WTC11 (cell line): Measurements from ENCODE around the gene EZR. TPM values are rescaled to one million over a fixed set of nuclear protein-coding genes. Genes with fewer than 3 reads are reported as not detected.

ENCODE experiments used
- ATAC-seq: fragments of 200-7000 bp; cut with Tn5 transposase; 2 replicates; pipeline ENCODE4 v1.10.0; 2021; ENCODE audit warnings: mild to moderate bottlenecking, moderate library complexity
- CTCF ChIA-PET: fragments of 300-600 bp; sonication (Branson Sonifier 250); formaldehyde crosslinking; loops from one replicate; lab custom pipeline; 2021; ENCODE audit warnings: antibody characterized with exemption; lab: Charles Lee
- POLR2A ChIA-PET: fragments of 350-600 bp; sonication (Branson Sonifier 250); formaldehyde crosslinking; loops from one replicate; lab custom pipeline; 2021; ENCODE audit warnings: antibody characterized with exemption; lab: Charles Lee
- DNase-seq: peaks from one replicate; pipeline ENCODE4 v3.0.0; 2021; ENCODE audit warnings: low spot score
- H3K27ac Mint-ChIP-seq: 2 replicates; pipeline ENCODE4 v1.8.0; 2021; ENCODE audit warnings: mixed read lengths
- H3K27me3 Mint-ChIP-seq: 2 replicates; pipeline ENCODE4 v1.8.0; 2021; ENCODE audit warnings: low read depth, mild to moderate bottlenecking, moderate library complexity, mixed read lengths
- H3K36me3 Mint-ChIP-seq: 2 replicates; pipeline ENCODE4 v1.8.0; 2021; ENCODE audit warnings: mixed read lengths
- H3K4me1 Mint-ChIP-seq: 2 replicates; pipeline ENCODE4 v1.8.0; 2022; ENCODE audit warnings: mixed read lengths
- H3K4me3 Mint-ChIP-seq: 2 replicates; pipeline ENCODE4 v1.8.0; 2021; ENCODE audit warnings: mild to moderate bottlenecking, moderate library complexity, mixed read lengths
- H3K9me3 Mint-ChIP-seq: 2 replicates; pipeline ENCODE4 v1.8.0; 2021; ENCODE audit warnings: mixed read lengths
- ATF6 ChIP-seq: sonication (generic); formaldehyde crosslinking; IDR thresholded peaks from 2 replicates; pipeline ENCODE4 v1.8.1; 2023; ENCODE audit warnings: mild to moderate bottlenecking, missing genetic modification reagents
- CDX4 ChIP-seq: fragments of 250-450 bp; sonication (Bioruptor Pico); IDR thresholded peaks from 2 replicates; pipeline ENCODE4 v1.9.0; 2021; ENCODE audit warnings: moderate library complexity, mild to moderate bottlenecking, inconsistent platforms, borderline replicate concordance
- ERG ChIP-seq: fragments of 250-450 bp; sonication (Bioruptor Pico); IDR thresholded peaks from 2 replicates; pipeline ENCODE4 v1.8.0; 2021; ENCODE audit warnings: mild to moderate bottlenecking
- GABPB1 ChIP-seq: sonication (generic); formaldehyde crosslinking; IDR thresholded peaks from 2 replicates; pipeline ENCODE4 v1.8.1; 2023; ENCODE audit warnings: mild to moderate bottlenecking, missing genetic modification reagents
- HMGA2 ChIP-seq: fragments of 250-450 bp; sonication (Bioruptor Pico); IDR thresholded peaks from 2 replicates; pipeline ENCODE4 v1.4.0; 2021; ENCODE audit warnings: mild to moderate bottlenecking, moderate library complexity
- NR2C2 ChIP-seq: sonication (generic); formaldehyde crosslinking; IDR thresholded peaks from 2 replicates; pipeline ENCODE4 v1.8.0; 2022; ENCODE audit warnings: mild to moderate bottlenecking, missing genetic modification reagents
- PRDM15 ChIP-seq: sonication (generic); formaldehyde crosslinking; IDR thresholded peaks from 2 replicates; pipeline ENCODE4 v1.8.0; 2022; ENCODE audit warnings: missing genetic modification reagents
- RORB ChIP-seq: fragments of 250-450 bp; sonication (Bioruptor Pico); IDR thresholded peaks from 2 replicates; pipeline ENCODE4 v1.9.0; 2021; ENCODE audit warnings: mild to moderate bottlenecking
- SOX15 ChIP-seq: fragments of 250-450 bp; sonication (Bioruptor Pico); IDR thresholded peaks from 2 replicates; pipeline ENCODE4 v1.9.0; 2021; ENCODE audit warnings: mild to moderate bottlenecking
- USF1 ChIP-seq: sonication (generic); formaldehyde crosslinking; IDR thresholded peaks from 2 replicates; pipeline ENCODE4 v1.8.0; 2022; ENCODE audit warnings: mild to moderate bottlenecking, missing genetic modification reagents
- ZMAT4 ChIP-seq: fragments of 250-450 bp; sonication (Bioruptor Pico); IDR thresholded peaks from 2 replicates; pipeline ENCODE4 v1.9.0; 2021; ENCODE audit warnings: mild to moderate bottlenecking
- ZNF138 ChIP-seq: sonication (generic); formaldehyde crosslinking; conservative IDR thresholded peaks from 2 replicates; pipeline ENCODE4 v1.8.1; 2022; ENCODE audit warnings: mild to moderate bottlenecking, moderate library complexity, missing genetic modification reagents
- ZNF396 ChIP-seq: fragments of 250-450 bp; sonication (Bioruptor Pico); IDR thresholded peaks from 2 replicates; pipeline ENCODE4 v1.8.0; 2021; ENCODE audit warnings: mild to moderate bottlenecking, moderate library complexity, borderline replicate concordance
- total RNA-seq: library from RNA; stranded (reverse); gene quantifications from 3 replicates; pipeline ENCODE4 v1.2.3, GENCODE V29; 2021
- TF ChIP-seq, protein P1 (sequence below): sonication (generic); formaldehyde crosslinking; IDR thresholded peaks from 2 replicates; pipeline ENCODE4 v1.8.1; 2023; ENCODE audit warnings: mild to moderate bottlenecking, missing genetic modification reagents, borderline replicate concordance
- TF ChIP-seq, protein P2 (sequence below): sonication (generic); formaldehyde crosslinking; IDR thresholded peaks from 2 replicates; pipeline ENCODE4 v1.8.0; 2022; ENCODE audit warnings: mild to moderate bottlenecking, missing genetic modification reagents

The EZR gene
- total RNA-seq, 1 experiment from 2014 or later = 215 TPM

GRCh38 chr6:158772172-158772571, 47.0 kb downstream of the EZR start:
- ChIA-PET CTCF (interaction anchor here (0.8 kb wide), 1 partner anchor 39 kb away, joined by 3 read pairs; no protein-coding TSS in a partner anchor), POLR2A (interaction anchor here (0.8 to 0.9 kb wide), 2 partner anchors 29 to 139 kb away, joined by 3 read pairs; no protein-coding TSS in a partner anchor)
- Mint-ChIP-seq H3K27ac (peak overlapping the region; percentile 50), H3K4me3 (no peak overlapping the region), H3K9me3 (no peaks in the 10 kb centered on the region), H3K4me1 (peaks cover 19% of the 10 kb centered on the region), H3K27me3 (no peaks in the 10 kb centered on the region), H3K36me3 (peaks cover 93% of the 10 kb centered on the region)
- DNase-seq (no peak), ATAC-seq (no peak)
- TF ChIP-seq ZNF138 (CRISPR knock-in tag) (no peak), ZNF396 (CRISPR knock-in tag) (no peak), CDX4 (CRISPR knock-in tag) (no peak), HMGA2 (CRISPR knock-in tag) (no peak), ZMAT4 (no peak)
- TF ChIP-seq, protein P1, sequence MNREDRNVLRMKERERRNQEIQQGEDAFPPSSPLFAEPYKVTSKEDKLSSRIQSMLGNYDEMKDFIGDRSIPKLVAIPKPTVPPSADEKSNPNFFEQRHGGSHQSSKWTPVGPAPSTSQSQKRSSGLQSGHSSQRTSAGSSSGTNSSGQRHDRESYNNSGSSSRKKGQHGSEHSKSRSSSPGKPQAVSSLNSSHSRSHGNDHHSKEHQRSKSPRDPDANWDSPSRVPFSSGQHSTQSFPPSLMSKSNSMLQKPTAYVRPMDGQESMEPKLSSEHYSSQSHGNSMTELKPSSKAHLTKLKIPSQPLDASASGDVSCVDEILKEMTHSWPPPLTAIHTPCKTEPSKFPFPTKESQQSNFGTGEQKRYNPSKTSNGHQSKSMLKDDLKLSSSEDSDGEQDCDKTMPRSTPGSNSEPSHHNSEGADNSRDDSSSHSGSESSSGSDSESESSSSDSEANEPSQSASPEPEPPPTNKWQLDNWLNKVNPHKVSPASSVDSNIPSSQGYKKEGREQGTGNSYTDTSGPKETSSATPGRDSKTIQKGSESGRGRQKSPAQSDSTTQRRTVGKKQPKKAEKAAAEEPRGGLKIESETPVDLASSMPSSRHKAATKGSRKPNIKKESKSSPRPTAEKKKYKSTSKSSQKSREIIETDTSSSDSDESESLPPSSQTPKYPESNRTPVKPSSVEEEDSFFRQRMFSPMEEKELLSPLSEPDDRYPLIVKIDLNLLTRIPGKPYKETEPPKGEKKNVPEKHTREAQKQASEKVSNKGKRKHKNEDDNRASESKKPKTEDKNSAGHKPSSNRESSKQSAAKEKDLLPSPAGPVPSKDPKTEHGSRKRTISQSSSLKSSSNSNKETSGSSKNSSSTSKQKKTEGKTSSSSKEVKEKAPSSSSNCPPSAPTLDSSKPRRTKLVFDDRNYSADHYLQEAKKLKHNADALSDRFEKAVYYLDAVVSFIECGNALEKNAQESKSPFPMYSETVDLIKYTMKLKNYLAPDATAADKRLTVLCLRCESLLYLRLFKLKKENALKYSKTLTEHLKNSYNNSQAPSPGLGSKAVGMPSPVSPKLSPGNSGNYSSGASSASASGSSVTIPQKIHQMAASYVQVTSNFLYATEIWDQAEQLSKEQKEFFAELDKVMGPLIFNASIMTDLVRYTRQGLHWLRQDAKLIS = no peak

- Mint-ChIP-seq H3K36me3 (peaks cover 93% of the 10 kb centered on the region), H3K4me3 (no peak overlapping the region), H3K27me3 (no peaks in the 10 kb centered on the region), H3K9me3 (no peaks in the 10 kb centered on the region), H3K4me1 (peaks cover 15% of the 10 kb centered on the region), H3K27ac (peak overlapping the region; percentile 70)
- DNase-seq = no peak
- TF ChIP-seq ERG (no peak), PRDM15 (CRISPR knock-in tag) (no peak), GABPB1 (no peak), ATF6 (CRISPR knock-in tag) (no peak), NR2C2 (CRISPR knock-in tag) (no peak), SOX15 (CRISPR knock-in tag) (no peak), USF1 (no peak), RORB (no peak)
- TF ChIP-seq, protein P2, sequence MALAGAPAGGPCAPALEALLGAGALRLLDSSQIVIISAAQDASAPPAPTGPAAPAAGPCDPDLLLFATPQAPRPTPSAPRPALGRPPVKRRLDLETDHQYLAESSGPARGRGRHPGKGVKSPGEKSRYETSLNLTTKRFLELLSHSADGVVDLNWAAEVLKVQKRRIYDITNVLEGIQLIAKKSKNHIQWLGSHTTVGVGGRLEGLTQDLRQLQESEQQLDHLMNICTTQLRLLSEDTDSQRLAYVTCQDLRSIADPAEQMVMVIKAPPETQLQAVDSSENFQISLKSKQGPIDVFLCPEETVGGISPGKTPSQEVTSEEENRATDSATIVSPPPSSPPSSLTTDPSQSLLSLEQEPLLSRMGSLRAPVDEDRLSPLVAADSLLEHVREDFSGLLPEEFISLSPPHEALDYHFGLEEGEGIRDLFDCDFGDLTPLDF (CRISPR knock-in tag) = no peak
- ATAC-seq = no peak
- CTCF ChIA-PET = interaction anchor here (0.8 kb wide), 1 partner anchor 40 kb away, joined by 3 read pairs; no protein-coding TSS in a partner anchor
- POLR2A ChIA-PET = interaction anchor here (0.8 to 1.4 kb wide), 3 partner anchors 9 to 139 kb away, joined by 3 read pairs; no protein-coding TSS in a partner anchor
These were observed 47.6 kb downstream of the EZR start for GRCh38 chr6:158771399-158772152.
